Hematopoietic multipotent progenitor cell treated with erythropoietin and hydrocortisone succinate and interleukin-3 and kit ligand, for 15 days (in vitro differentiated cells): ENCODE results near the gene TRPC3.
"Not testable (repeated sequence)": the region's sequence is repeated elsewhere in the genome, so short reads cannot be mapped to it uniquely, and the experiment has no call there.

Experiments
- DNase-seq: peaks from one replicate; pipeline ENCODE4 v3.0.0-alpha.2; 2015; ENCODE audit warnings: low spot score

The TRPC3 gene

DNA sequence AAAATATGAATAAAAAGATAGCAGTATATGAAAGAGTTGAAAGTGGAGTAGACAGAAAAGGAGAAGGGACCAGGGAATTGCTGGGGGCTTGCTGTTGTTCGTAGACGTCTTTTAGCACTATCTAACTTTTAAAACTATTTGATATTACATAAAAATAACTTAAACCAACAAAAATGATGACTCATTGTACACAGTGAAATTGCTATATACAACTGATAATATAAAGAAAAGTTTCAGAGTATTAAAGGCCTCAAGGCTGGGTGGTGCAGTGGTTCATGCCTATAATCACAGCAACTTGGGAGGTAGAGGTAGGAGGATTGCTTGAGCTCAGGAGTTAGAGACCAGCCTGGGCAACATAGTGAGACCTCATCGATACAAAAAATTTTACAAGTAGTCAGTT, 5.2 kb downstream of the TRPC3 start:
- no peak for DNase-seq

DNA sequence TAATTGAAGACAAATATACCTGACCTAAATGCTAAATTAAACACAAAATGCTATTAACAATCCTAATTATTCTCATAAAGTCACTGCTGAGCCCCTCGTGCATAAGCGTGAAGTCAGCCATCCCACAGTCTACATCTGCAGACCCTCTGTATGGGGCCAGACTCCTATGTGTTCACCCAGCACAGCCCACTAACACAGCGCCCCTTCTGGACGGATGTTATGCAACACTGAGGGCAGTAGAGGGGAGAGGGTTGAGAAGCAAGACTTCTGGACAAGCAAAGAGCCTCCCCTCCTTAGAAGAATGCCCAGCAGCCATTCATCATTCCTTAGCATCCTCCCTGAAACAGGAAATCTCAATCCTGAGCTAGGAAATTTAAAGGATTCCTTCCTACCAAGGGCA, 7.9 kb downstream of the TRPC3 start:
- DNase-seq = no peak

DNA sequence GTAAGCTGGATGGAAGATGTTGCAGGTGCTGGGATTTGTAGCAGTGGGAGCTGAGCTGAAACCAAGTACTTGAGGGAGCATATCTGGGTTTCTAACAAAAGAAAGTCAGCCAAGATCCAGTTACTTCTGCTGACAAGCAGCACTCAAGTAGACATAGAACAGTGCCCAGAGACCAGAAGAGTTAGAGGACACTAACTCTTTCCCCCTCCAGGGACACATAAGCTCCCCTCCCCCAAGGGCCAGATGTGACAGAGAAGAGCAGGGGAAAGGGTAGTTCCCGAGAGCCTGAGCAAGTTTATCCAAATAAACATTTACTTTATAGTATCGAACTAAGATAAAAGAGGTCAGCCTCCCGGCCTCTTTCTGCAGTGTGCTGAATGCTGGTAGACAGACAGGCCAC, 12.2 kb downstream of the TRPC3 start:
- DNase-seq = no peak

DNA sequence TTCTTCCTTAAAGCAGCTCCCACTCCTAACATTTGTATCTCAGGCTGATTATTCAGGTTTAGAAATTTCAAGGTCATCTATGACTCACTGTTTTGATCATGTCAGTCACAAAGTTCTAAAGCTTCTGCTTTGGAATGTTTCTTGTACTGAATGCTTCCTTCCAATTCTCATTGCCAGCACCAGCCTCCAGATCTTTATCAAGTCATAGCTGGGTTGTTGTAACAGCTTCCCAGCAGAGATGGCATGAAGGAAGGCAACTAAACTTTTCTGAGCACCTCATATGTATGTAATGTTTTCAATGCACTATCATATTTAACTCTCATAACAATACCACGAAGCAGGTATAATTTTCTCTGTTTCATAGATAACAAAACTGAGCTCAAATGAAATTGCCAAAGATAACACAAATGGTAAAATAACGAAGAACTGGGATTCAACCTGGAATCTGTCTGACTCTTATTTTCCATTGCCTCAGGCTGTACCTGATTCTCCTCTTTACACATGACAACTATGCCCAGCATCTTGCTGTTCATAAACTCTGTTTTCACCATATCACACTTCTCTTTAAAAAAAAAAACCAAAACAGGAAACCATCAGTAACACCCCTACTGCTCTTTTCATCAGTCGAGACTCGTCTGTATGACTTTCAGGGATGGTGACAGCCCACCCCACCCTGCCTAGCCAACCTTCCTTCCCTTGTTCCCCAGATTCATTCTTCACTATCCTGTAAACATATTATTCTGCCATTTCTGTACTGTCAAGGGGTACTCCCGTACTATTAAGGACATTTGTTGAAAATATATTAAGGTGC, 13.4 kb downstream of the TRPC3 start:
- DNase-seq = no peak

DNA sequence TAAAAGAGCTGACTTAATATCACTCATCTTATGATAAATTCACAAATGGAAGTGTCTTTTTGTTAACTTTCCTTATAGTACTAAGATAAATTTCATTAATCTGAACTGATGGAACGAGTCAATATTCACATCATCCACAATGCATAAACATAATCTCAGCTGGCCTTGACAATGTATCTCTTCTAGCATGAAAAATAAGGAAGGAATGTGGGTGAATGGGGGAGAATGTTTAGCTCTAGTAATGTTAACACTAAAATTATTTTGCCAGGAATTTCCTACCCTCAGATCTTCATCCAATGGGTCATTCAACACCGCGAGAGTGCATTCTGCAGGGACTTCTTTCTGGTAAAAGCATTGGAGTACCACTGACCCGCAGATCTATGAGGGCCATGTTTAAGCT, 15.8 kb downstream of the TRPC3 start:
- no peak for DNase-seq

DNA sequence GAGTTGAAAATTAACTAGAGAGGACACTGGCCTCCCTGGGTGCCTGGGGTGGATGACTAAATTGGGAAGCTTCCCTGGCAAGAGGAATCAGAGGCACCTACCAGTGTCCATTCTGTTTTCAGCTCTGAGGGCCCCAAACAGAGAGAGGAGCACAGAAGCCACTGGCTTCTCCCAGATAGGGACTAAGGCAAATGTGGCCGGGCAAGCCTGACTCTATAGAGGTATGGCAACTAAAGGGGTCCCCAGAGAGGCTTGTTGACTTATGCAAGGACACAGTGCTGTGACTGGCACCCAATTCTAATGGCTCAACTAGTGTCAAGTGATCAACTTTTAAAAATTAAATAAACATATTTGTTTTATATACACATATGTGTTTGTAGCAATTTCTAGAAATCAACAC, 17.2 kb downstream of the TRPC3 start:
- no peak for DNase-seq

DNA sequence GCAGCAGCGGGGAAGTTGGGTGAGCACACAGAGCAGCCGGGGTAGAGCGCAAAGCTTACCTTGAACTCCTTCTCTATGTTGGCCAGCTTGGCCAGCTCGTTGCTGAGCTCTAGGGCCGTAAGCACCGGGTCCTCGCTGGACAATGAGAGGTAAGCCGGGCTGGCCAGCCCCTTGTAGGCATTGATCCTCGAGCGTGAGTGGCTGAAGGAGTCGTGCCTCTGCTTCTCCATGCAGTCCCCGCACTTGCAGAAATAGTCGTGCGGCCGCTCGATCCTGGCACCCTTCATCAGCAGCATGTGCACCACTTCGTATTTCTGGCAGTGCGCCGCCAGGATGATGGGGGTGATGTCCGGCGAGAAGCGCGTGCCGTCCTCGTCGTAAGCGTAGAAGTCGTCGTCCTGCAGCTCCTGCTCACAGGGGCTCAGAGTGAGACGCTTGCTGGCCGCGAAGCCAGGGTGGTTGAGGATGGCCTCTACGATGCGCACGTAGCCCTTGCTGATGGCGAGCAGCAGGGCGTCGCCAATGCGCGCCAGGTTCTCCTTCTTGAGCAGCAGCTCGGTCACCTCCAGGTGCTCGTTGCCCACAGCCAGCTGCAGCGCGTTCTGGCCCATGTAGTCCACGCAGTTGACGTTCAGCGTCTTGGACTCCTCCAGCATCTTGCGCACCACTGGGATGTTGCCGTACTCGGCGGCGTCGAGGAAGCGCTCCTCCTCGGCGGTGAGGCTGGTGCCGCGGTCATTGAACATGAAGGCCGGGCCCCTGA, 19.5 kb downstream of the TRPC3 start:
- DNase-seq = no peak

DNA sequence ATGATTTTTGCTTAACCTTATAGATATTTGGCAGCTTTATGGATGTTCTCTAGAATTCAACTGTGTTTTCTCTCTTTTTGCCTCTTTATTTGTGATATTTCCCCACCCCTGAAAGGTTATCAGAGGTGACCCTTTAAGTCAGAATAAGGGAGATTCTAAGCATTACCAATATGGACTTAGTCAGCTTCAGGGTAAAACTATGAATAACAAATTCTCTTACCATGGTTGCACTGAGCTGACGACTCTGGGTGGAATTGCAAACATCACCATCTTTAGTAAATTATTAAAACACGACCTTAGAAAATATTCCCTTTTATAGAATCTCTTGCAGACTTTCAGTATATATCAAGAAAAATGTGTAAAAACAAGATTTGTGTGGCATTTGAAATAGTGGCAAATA, 21.6 kb downstream of the TRPC3 start:
- DNase-seq = no peak

DNA sequence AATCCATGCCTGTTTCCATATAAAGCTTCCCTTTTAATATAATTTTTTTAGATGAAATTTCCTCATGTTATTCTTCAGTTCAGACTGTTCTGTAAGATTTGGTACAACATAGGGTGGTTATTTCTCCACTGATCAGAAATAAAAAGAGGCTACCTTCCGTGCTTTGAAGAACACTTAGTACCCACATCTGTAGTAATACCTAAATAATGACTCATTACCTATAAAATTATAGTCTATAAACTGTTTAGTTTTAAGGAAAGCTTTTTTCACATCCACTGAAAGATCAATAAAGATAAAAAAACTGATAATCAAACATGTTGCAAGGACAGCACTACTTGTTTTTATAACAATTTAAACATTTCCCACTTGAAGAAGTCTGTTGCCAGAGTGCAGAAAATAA, 23.9 kb downstream of the TRPC3 start:
- DNase-seq = no peak

DNA sequence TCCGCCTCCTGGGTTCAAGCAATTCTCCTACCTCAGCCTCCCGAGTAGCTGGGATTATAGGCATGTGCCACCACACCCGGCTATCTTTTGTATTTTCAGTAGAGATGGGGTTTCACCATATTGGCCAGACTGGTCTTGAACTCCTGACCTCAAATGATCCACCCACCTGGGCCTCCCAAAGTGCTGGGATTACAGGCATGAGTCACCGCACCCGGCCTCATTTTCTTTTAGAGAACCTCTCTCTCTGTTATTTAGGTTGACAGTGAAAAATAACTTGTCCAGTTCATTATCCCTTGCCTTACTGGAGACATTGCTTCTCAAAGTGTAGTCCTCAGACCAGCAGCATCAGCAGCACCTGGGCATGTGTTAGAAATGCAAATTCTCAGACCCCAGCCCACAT, 25.4 kb downstream of the TRPC3 start:
- DNase-seq = not testable (repeated sequence)

DNA sequence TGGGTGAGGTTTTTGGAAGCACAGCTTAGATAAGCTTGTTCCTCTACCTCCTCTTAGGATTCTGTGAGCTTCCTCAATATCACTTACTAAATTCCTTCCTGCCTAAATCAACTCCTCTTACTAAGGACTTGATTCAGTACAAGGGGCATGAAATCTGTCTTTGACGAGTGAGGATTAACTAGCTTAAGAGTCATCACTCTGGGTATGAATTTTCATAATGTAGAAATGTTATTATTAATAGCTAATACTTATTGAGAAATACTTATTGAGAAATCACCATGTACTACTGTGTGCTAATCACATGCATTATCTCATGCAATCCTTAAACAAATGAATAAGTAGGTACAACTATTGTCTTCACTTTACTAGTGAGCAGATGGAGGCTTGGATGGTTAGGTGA, 28.6 kb downstream of the TRPC3 start:
- DNase-seq = no peak

DNA sequence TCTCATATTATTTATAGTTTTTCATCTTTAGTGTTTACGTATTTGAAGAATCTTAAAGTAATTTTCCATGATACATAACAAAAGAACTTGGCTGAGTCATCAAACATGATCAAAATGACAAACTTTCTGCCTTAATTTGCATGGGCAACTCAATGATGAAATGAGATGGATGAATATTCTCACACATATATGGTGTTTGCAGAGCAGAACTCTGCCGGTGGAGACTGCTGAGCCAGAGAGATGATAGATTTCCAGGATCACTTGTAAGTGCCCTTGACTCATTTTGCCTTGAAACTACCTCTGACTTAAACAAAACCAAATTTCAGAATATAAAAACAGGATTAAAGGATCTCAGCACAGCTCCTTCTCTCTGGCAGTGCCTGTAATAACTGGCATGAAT, 38.2 kb downstream of the TRPC3 start:
- DNase-seq = no peak

DNA sequence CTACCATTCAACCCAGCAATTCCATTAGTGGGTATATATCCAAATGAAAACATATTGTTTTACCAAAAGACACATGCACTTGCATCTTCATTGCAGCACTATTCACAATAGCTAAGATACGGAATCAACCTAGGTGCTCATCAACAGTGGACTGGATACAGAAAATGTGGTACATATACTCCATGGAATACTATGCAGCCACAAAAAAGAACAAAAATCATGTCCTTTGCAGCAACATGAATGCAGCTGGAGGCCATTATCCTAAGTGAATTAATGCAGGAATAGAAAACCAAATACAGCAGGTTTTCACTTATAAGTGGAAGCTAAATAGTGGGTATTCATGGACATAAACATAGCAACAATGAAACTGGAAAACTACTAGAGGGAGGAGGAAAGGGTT, 43.5 kb downstream of the TRPC3 start:
- no peak for DNase-seq

DNA sequence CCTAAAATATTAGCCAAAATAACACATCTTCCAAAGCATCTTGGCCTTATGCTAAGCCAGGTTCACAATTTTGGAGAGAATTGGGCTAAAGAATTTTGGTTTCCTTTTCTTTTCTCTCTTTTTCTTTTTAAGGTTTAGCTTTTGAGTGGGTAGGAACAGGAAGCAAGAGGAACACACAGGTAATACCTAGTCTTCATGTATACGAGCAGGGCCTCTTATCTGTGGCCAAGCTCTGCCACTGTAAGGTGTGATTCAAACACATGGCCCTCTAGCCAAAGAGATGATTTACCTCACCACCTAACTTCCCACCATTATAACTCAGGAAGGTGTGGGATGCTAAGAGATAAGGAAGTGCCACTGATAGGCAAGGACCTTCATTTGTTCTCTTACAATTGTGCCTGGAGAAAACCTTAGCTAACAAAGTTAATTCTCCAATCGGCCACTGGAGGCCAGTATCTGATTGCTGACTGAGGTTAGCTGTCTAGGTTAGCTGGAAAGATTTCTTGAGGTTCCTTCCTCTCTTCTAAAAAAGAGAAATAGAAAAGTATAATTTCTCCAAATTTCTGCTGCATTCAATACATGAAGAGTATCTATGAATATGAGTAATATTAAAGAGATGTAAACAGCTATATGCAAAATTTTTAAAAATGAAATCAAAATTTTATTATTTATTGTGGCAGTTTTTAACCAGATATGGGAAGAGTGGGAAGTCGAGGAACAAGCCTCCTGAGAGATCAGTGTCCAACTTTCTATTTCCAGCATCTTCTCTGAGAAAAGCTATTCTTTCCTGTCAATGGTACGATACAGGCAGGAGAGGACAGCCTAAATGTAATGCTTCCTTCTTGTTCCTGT, 51.5 kb downstream of the TRPC3 start:
- DNase-seq = peak; percentile 26

DNA sequence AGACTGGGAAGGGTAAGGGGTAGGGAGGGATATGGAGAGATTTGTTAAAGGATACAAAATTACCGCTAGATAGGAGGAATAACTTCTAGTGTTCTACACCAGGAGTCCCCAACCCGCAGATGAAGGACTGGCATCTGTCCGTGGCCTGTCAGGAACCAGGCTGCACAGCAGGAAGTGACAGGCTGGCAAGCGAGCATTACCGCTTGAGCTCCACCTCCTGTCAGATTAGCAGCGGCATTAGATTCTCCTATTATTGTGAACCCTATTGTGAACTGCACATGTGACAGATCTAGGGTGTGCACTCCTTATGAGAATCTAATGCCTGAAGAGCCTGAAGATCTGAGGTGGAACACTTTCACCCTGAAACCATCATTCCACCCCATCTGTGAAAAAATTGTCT, 53.7 kb downstream of the TRPC3 start:
- DNase-seq = no peak

DNA sequence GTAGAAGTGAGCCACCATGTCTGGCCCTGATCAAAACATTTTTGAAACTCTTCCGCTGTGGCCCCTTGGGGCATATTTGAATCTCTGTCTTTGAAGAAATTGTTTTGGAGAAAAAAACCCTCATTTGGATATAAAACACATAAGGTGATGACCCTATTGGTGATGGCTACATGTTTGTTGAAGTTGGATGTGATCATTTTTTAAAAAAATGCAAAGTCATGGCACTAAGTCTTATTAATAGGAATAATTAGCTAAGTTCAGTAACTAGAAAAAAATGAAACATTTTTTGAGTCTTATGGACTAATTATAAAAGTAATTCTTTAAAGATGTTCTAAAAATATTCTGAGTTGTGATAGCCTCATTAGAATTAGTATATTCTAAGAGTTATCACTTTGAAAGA, 63.7 kb downstream of the TRPC3 start:
- no peak for DNase-seq

DNA sequence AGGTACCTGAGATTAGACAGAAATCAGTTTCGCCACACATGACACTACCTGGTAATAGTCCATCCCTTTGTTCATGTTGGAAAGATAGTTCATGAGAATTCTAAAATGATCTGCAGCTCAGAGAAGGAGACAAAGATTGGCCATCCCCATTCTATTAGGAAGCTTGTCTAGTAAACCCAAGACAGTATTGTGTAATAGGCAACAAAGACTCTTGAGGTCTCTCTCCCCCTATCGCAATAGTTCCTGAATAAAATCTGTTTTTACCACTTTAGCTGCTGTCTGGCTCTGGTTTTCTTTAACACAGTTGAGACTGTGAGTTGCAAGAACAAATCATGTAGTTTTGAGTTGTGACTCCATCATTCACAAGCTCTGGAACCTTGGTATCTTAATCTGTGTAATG, 66.7 kb downstream of the TRPC3 start:
- no peak for DNase-seq

DNA sequence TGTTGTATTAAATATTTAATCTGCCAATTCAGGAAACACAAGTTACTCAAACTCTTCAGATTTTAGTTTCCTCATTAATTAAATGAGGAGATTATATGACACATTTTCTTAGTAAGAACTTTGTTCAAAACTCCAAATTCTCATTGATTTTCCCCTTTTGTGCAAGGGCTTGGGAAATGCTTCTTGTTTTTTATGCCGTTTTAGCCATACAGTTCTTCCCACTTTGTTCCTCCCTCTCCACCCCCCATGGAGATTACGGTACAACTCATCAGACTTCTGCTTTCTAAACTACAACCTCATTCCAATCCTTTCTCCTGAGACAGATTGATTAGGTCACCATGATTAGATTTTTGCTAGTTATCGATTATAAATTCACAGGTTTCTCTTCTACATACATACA, 70.7 kb downstream of the TRPC3 start:
- no peak for DNase-seq

DNA sequence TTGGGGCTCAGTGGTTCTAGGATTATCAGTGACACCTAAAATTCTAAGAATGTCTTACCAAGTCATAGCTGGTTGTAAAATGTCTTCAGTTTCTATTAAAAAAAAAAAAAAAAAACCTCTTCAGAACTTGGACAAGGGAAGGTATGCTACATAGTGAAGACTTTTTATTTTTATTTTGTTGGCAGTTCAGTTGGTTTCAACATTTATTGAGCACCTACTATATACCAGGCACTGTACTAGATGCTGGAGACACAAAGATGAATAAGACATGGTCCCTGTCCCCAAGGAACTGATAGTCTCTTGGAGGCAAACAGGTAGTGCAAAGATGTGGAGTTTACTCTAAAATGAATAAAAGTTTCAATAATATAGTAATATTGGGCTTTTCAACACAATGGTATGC, 72.7 kb downstream of the TRPC3 start:
- no peak for DNase-seq

DNA sequence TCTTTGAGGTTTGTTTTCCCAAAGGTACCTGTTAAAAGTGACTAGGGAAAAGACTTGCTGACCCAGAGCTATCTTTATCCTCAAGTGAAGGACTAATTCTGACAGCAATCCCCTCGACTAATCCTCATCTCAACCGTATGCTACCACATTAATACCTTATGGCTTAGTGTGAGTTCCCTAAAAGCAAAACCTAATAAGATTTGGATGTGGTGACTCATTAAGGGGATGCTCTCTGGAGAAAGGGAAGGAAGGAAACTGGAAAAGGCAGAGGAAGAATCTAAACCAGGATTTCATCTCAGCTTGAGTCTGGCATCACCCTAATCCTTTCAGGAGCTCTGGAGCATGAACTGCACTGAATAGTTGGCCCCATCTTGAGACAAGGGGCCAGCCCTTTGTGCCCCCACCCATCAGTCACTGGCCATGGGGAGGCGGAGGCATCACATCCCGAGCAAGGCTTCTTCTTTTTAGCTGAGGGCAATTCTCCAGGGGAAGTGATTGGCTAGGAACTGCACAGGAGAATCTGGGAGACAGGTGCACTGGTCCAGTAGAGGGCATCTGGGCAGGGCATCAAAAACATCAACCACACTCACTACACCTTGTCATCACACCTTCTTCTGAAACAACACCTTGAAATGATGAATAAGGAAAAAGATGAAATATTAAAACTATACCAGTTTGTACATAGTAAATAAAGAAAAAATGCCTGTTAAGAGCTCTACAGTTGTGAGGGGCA, 74.7 kb downstream of the TRPC3 start:
- DNase-seq = no peak

DNA sequence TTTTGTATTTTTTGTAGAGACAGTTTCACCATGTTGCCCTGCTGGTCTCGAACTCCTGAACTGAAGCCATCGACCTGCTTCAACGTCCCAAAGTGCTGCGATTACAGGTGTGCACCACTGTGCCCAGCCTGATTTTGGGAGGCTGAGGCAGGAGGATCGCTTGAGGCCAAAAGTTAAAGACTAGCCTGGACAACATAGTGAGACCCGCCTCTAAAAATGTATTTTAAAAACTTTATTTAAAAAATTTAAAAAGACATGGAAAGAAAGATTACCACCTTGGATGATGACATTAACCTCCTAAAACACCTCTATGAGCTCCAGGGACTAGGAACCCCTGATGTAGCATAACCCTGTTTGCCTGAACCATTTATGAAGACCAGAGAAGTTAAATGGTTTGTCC, 75.8 kb downstream of the TRPC3 start:
- no peak for DNase-seq

DNA sequence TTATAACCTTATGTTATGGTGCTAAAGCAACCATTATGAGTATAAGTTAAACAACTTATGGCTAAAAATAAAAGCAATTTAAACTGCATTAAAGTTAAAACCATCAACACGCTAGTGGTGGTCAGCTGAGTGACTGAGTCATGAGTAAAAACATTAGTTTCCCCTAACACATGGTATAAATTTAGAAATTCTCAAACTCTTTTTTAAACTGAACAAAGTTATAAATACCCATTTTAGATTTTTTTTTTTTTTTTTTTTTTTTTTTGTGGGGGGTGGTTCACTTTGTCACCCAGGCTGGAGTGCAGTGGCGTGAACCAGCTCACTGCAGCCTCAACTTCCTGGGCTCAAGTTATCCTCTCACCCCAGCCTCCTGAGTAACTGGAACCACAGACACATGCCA, 76.2 kb downstream of the TRPC3 start:
- DNase-seq = no peak
